ENCODE measurements around the gene CR1. TPM values are rescaled to one million over a fixed set of nuclear protein-coding genes. Genes with fewer than 3 reads are reported as not detected.

The CR1 gene
- total and polyA plus RNA-seq, 2 of the 8 experiments (the other 6 are each of a cell fraction or from before 2014, with no cell fraction given): 0.15 to 0.22 TPM

DNA sequence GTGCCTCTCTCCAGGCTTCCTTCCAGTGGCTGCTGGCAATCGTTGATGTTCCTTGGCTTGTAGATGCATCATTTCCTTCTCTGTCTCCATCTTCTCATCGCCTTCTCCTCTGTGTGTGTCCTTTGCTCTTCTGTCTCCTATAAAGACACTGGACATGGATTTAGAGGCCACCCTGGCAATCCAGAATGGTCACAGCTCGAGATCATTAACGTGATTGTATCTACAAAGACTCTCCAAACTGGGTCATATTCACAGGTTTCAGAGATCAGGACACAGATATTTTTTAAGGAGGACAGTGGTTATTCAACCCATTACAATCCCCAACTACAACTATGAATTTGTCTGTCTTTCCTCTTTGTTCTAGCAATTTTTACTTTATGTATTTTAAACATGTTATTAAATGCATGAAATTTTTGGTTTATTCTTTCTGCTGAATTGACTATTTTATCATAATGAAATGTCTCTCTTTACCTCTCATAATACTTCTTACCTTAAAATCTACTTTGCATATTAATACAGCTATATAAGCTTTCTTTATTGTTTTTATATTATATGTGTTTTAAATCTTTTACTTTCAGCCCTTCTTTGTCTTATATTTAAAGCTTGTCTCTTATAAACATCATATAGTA is 22.8 kb downstream of the CR1 start:
- H3K27me3 ChIP-seq (replicated peaks in 1 of 4; ENCODE audit: control insufficient read depth in 3 of 4, extremely low read depth in 1 of 4, insufficient read depth in 3 of 4, low read length in 3 of 4): no peaks in the 10 kb centered on the region
- H2BK5ac ChIP-seq (ENCODE audit: low read depth, low read length): no peak overlapping the region
- H4K5ac ChIP-seq (ENCODE audit: insufficient read length, low read depth, low read length): no peak overlapping the region
- no peak overlapping the region for H3K23ac ChIP-seq (ENCODE audit: insufficient read length)
- no peaks in the 10 kb centered on the region for H3K79me1 ChIP-seq (ENCODE audit: low read depth, low read length)
- H3K56ac ChIP-seq (replicated peaks; ENCODE audit: insufficient read length, low read depth, low read length): no peak overlapping the region
- no peaks in the 10 kb centered on the region for H3K9me3 ChIP-seq (ENCODE audit: insufficient read depth in 2 of 2, low read depth in 1 of 2, low read length in 1 of 2)
- ChIA-PET CTCF (ENCODE audit: partially characterized antibody) (interaction anchor here (1.1 to 1.4 kb wide), 2 partner anchors 51 to 180 kb away, joined by 3 read pairs; no protein-coding TSS in a partner anchor), POLR2A (ENCODE audit: partially characterized antibody) (no interaction called here)
- FAIRE-seq (no peak), DNase-seq (ENCODE audit: low read depth in 1 of 2, low spot score in 2 of 2) (no peak)
- no peak overlapping the region for H3K4me3 ChIP-seq (ENCODE audit: extremely low read depth in 1 of 4, insufficient read depth in 2 of 4, low read depth in 3 of 4, low read length in 4 of 4)
- no peak overlapping the region for H3K9ac ChIP-seq (replicated peaks in 1 of 4; ENCODE audit: extremely low read depth in 1 of 4, low read depth in 3 of 4, low read length in 3 of 4)
- H3K23me2 ChIP-seq (ENCODE audit: low read depth, low read length): no peaks in the 10 kb centered on the region
- H2BK20ac ChIP-seq (ENCODE audit: low read length): no peak overlapping the region
- H4K8ac ChIP-seq (ENCODE audit: extremely low read depth, insufficient read depth, low read length): no peak overlapping the region
- H3K4me1 ChIP-seq (replicated peaks in 1 of 4; ENCODE audit: control insufficient read depth in 3 of 4, insufficient read depth in 4 of 4, low read length in 3 of 4): no peaks in the 10 kb centered on the region
- H3K79me2 ChIP-seq (ENCODE audit: control insufficient read depth in 1 of 2, insufficient read depth in 2 of 2, low read length in 2 of 2): no peaks in the 10 kb centered on the region
- no peaks in the 10 kb centered on the region for H4K20me1 ChIP-seq (replicated peaks in 1 of 2; ENCODE audit: control insufficient read depth in 1 of 2, insufficient read depth in 2 of 2, low read length in 2 of 2)
- no peak overlapping the region for H2BK120ac ChIP-seq (replicated peaks; ENCODE audit: low read depth, low read length)
- no peak overlapping the region for H3K18ac ChIP-seq (ENCODE audit: extremely low read depth, low read length)
- no peak overlapping the region for H3K14ac ChIP-seq (ENCODE audit: insufficient read length)
- no peak overlapping the region for H3K27ac ChIP-seq (ENCODE audit: low read depth, low read length)
- no peak overlapping the region for H2AK5ac ChIP-seq (ENCODE audit: low read depth, low read length)
- H2BK15ac ChIP-seq (ENCODE audit: low read length): no peak overlapping the region
- H3K36me3 ChIP-seq (ENCODE audit: control insufficient read depth in 2 of 4, insufficient read depth in 4 of 4, low read length in 3 of 4): no peaks in the 10 kb centered on the region
- no peak overlapping the region for H4K91ac ChIP-seq (replicated peaks; ENCODE audit: insufficient read length, low read length)
- 0 out of 2 replicates have a peak overlapping the region, but pooled peaks have one; percentile 31 for H2AFZ ChIP-seq (ENCODE audit: low read length)
- WGBS, 2 experiments (ENCODE audit: extremely low coverage in 1 of 2, insufficient coverage in 1 of 2, insufficient read length in 1 of 2, insufficient replicate concordance in 2 of 2, low coverage in 1 of 2, low lambda C conversion rate in 2 of 2, missing lambda C conversion rate in 1 of 2): 92% methylated on average over 4 of the region's 4 CpGs; no CpG with 5 or more reads in 1 of the 2 experiments
- H3K4ac ChIP-seq (replicated peaks; ENCODE audit: insufficient read length, low read depth, low read length): no peak overlapping the region
- H2BK12ac ChIP-seq (ENCODE audit: low read depth, low read length): no peak overlapping the region
- no peak overlapping the region for H3K4me2 ChIP-seq (ENCODE audit: insufficient read depth in 1 of 2, low read depth in 2 of 2, low read length in 2 of 2)
- TF ChIP-seq RXRA (IDR thresholded peaks at IDR 0.05; ENCODE audit: insufficient read depth, low read depth, low read length): no peak
- TF ChIP-seq, protein P1, sequence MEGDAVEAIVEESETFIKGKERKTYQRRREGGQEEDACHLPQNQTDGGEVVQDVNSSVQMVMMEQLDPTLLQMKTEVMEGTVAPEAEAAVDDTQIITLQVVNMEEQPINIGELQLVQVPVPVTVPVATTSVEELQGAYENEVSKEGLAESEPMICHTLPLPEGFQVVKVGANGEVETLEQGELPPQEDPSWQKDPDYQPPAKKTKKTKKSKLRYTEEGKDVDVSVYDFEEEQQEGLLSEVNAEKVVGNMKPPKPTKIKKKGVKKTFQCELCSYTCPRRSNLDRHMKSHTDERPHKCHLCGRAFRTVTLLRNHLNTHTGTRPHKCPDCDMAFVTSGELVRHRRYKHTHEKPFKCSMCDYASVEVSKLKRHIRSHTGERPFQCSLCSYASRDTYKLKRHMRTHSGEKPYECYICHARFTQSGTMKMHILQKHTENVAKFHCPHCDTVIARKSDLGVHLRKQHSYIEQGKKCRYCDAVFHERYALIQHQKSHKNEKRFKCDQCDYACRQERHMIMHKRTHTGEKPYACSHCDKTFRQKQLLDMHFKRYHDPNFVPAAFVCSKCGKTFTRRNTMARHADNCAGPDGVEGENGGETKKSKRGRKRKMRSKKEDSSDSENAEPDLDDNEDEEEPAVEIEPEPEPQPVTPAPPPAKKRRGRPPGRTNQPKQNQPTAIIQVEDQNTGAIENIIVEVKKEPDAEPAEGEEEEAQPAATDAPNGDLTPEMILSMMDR (IDR thresholded peaks at IDR 0.05; ENCODE audit: control extremely low read depth in 1 of 3, insufficient read depth in 1 of 3, low read depth in 1 of 3, low read length in 3 of 3): no peak
- no peak for TF ChIP-seq BCL11A (IDR thresholded peaks at IDR 0.05; ENCODE audit: low read depth in 2 of 2, low read length in 2 of 2)
